Measurements from ENCODE around the gene TPST2.

Gene TPST2

DNA sequence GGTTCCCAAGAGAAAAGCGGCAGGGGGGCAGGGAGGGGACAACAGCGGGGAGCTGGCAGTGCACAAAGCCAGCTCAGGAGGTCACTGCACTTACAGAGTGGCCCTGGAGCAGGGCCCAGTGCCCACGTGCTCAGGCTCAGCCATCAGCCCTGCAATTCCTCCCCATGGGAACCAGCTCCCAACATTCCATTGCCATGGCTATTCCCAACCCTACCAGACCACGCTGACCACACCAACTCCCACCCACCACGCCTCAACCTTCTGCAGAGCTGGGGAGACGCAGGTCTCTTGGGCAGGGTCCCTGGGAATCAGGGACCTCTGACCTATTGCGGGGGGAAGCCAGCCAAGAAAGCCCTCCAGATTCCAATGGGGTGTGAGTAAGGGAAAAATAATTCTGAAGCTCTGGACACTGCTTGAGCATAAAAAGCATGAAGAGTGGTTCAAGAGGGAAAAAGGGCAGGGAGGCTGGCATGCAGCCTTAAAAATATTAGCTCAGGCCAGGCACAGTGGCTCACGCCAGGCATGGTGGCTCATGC lies 39.4 kb downstream of the TPST2 start:
- Histone ChIP-seq H3K4me2 (ENCODE audit: low read length) (peak overlapping the region; percentile 44), H3K4me1 (ENCODE audit: control insufficient read depth, insufficient read depth, low read length) (peaks cover 40% of the 10 kb centered on the region), H3K27me3 (ENCODE audit: control insufficient read depth, insufficient read depth, low read length) (no peaks in the 10 kb centered on the region), H3K36me3 (ENCODE audit: insufficient read depth, low read length) (peaks cover 3% of the 10 kb centered on the region), H3K4me3 (ENCODE audit: low read length) (peak overlapping the region; percentile 13), H3K9ac (ENCODE audit: low read depth, low read length) (peak overlapping the region; percentile 66), H3K9me3 (replicated peaks; ENCODE audit: low read length) (no peaks in the 10 kb centered on the region)

DNA sequence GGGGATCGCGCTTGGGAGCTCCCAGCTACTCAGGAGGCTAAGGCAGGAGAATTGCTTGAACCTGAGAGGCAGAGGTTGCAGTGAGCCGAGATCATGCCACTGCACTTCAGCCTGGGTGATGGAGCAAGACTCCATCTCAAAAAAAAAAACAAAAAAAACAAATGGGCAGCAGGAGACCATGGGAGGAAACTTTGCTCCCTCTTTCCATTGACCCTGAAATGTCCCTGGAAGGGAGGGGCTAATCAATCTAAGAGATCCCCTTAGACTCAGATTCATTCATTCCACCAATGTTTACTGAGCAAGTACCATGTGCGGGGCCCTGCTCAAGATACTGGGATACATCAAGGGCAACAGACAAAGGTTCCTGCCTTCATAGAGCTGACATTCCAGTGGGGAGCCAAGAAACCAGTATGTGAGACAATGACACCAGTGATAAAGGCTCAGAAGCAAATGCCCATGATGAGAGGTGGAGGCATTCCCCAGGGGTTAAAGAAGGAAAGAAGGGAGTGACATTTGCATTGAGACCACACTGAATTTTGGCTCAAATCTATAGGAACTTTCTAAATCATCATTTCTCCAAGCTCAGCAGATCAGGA lies 39.9 kb downstream of the TPST2 start:
- H3K4me2 ChIP-seq (ENCODE audit: low read length): peak overlapping the region; percentile 44
- H3K4me3 ChIP-seq (ENCODE audit: low read length): peak overlapping the region; percentile 13
- H3K9me3 ChIP-seq (replicated peaks; ENCODE audit: low read length): no peaks in the 10 kb centered on the region
- H3K36me3 ChIP-seq (ENCODE audit: insufficient read depth, low read length): peaks cover 3% of the 10 kb centered on the region
- H3K27me3 ChIP-seq (ENCODE audit: control insufficient read depth, insufficient read depth, low read length): no peaks in the 10 kb centered on the region
- peak overlapping the region; percentile 46 for H3K9ac ChIP-seq (ENCODE audit: low read depth, low read length)
- H3K4me1 ChIP-seq (ENCODE audit: control insufficient read depth, insufficient read depth, low read length): peaks cover 40% of the 10 kb centered on the region

DNA sequence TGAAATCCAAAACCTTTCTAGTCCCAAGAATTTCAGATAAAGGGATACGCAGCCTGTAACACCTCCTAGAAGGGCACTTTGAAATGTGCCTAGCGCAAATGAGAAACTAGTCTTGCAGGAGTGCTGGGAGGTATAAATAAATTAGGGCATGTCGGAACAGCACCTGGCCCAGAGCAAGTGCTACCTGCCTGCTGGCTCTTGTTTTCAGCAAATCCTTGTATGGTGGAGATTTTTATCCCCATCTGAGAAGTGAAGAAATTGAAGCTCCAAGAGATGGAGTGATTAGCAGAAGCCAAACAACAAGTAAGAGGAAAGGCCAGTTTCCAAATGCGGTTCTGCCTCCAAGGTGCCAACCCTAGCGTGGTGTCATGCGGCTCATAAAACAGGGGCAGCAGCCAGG lies 40.9 kb downstream of the TPST2 start:
- H3K9ac ChIP-seq (ENCODE audit: low read depth, low read length): no peak overlapping the region
- H3K4me3 ChIP-seq (ENCODE audit: low read length): no peak overlapping the region
- peaks cover 37% of the 10 kb centered on the region for H3K4me1 ChIP-seq (ENCODE audit: control insufficient read depth, insufficient read depth, low read length)
- no peak overlapping the region for H3K4me2 ChIP-seq (ENCODE audit: low read length)
- no peaks in the 10 kb centered on the region for H3K9me3 ChIP-seq (replicated peaks; ENCODE audit: low read length)
- no peaks in the 10 kb centered on the region for H3K27me3 ChIP-seq (ENCODE audit: control insufficient read depth, insufficient read depth, low read length)
- H3K36me3 ChIP-seq (ENCODE audit: insufficient read depth, low read length): peaks cover 3% of the 10 kb centered on the region

DNA sequence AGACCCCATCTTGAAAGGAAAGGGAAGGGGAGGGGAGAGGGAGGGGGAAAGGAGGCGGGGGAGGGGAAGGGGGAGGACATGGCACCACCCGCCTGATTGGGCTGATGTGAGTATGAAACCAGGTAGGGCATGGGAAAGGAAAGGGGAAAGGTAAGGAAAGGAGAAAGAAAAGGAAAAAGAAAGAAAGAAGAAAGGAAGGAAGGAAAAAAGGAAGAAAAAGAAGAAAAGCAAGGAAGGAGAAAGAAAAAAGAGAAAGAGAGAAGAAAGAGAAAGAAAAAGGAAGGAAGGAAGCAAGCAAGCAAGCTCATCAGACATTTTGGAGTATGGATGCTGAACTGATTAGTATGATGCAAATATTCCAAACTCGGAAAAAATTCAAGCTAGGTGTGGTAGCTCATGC lies 41.6 kb downstream of the TPST2 start:
- H3K9ac ChIP-seq (ENCODE audit: low read depth, low read length): no peak overlapping the region
- H3K27me3 ChIP-seq (ENCODE audit: control insufficient read depth, insufficient read depth, low read length): no peaks in the 10 kb centered on the region
- no peak overlapping the region for H3K4me2 ChIP-seq (ENCODE audit: low read length)
- H3K4me3 ChIP-seq (ENCODE audit: low read length): no peak overlapping the region
- peaks cover 30% of the 10 kb centered on the region for H3K4me1 ChIP-seq (ENCODE audit: control insufficient read depth, insufficient read depth, low read length)
- peaks cover 3% of the 10 kb centered on the region for H3K36me3 ChIP-seq (ENCODE audit: insufficient read depth, low read length)
- H3K9me3 ChIP-seq (replicated peaks; ENCODE audit: low read length): no peaks in the 10 kb centered on the region

DNA sequence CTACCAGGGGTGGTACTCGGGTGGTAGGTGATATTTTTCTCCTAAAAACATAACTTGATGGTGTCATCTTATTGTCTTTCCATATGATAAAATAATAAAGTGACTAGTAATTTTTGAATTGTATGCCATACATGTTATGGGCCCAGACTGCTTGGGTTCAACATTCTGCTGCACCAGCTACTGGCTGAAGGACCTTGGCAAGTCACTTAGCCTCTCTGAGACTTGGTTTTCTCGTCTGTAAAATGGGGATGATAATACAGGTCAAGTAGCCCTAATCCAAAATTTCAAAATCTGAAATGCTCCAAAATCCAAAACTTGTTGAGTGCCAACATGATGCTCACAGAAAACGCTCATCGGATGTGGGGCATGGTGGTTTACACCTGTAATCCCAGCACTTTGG lies 42.1 kb downstream of the TPST2 start:
- Histone ChIP-seq H3K27me3 (ENCODE audit: control insufficient read depth, insufficient read depth, low read length) (no peaks in the 10 kb centered on the region), H3K9ac (ENCODE audit: low read depth, low read length) (no peak overlapping the region), H3K4me3 (ENCODE audit: low read length) (no peak overlapping the region), H3K4me2 (ENCODE audit: low read length) (no peak overlapping the region), H3K4me1 (ENCODE audit: control insufficient read depth, insufficient read depth, low read length) (peaks cover 27% of the 10 kb centered on the region), H3K9me3 (replicated peaks; ENCODE audit: low read length) (no peaks in the 10 kb centered on the region), H3K36me3 (ENCODE audit: insufficient read depth, low read length) (peaks cover 3% of the 10 kb centered on the region)

DNA sequence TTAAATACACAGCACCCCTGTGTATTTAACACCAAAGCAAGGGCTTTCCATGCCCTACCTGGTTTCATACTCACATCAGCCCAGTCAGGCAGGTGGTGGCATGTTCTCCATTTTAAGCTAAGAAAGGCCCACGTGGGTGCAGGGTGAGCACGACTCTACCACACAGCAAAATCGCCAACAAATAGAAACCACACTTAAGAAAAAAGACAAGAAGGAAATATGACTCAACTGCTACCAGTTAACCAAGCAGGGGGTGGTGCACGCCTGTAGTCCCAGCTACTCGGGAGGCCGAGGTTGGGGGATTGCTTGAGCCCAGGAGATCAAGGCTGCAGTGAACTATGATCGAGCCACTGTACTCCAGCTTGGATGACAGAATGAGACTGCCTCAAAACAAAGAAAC lies 42.5 kb downstream of the TPST2 start:
- H3K9me3 ChIP-seq (replicated peaks; ENCODE audit: low read length): no peaks in the 10 kb centered on the region
- H3K4me1 ChIP-seq (ENCODE audit: control insufficient read depth, insufficient read depth, low read length): peaks cover 22% of the 10 kb centered on the region

DNA sequence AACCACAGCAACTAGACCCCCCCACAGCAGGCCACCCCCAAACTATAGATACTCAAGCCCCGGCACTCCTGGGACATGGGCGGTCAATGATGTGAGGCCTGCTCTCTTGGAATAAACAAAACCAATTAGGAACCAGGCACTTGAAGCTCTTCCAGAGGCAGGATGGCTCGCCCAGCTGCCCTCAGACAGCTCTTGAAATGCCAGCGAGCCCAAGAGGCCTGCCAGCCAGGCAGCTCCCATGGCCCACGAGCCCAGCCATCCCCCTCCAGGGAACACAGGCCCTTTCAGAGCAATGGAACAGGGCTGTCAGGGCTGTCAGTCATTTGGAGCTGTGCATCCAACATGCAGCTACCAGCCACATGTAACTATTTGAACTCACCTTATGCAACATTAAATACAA lies 43.6 kb downstream of the TPST2 start:
- Histone ChIP-seq H3K4me1 (ENCODE audit: control insufficient read depth, insufficient read depth, low read length) (peaks cover 14% of the 10 kb centered on the region), H3K27me3 (ENCODE audit: control insufficient read depth, insufficient read depth, low read length) (no peaks in the 10 kb centered on the region), H3K4me3 (ENCODE audit: low read length) (no peak overlapping the region), H3K9me3 (replicated peaks; ENCODE audit: low read length) (no peaks in the 10 kb centered on the region), H3K4me2 (ENCODE audit: low read length) (no peak overlapping the region), H3K36me3 (ENCODE audit: insufficient read depth, low read length) (peaks cover 3% of the 10 kb centered on the region), H3K9ac (ENCODE audit: low read depth, low read length) (no peak overlapping the region)

More for the DNA sequence above, 42.5 kb downstream of the TPST2 start:
- H3K4me3 ChIP-seq (ENCODE audit: low read length): no peak overlapping the region
- H3K9ac ChIP-seq (ENCODE audit: low read depth, low read length): no peak overlapping the region
- no peak overlapping the region for H3K4me2 ChIP-seq (ENCODE audit: low read length)
- H3K36me3 ChIP-seq (ENCODE audit: insufficient read depth, low read length): peaks cover 3% of the 10 kb centered on the region
- no peaks in the 10 kb centered on the region for H3K27me3 ChIP-seq (ENCODE audit: control insufficient read depth, insufficient read depth, low read length)

DNA sequence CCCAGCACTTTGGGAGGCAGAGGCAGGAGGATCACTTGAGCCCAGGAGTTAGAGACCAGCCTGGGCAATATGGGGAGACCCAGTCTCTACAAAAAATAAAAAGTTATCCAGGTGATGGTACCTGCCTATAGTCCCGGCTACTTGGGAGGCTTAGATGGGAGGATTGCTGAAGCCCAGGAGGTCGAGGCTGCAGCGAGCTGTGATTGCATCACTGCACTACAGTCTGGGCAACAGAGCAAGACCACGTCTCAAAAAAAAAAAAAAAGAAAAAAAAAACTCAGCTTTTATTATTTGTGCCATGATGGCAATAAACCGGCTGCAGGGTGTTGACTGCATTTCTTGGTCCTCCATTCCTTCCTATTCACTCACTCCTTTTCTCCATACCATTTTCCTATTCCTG lies 44.1 kb downstream of the TPST2 start:
- H3K27me3 ChIP-seq (ENCODE audit: control insufficient read depth, insufficient read depth, low read length): no peaks in the 10 kb centered on the region
- no peaks in the 10 kb centered on the region for H3K9me3 ChIP-seq (replicated peaks; ENCODE audit: low read length)
- peaks cover 10% of the 10 kb centered on the region for H3K4me1 ChIP-seq (ENCODE audit: control insufficient read depth, insufficient read depth, low read length)
- H3K36me3 ChIP-seq (ENCODE audit: insufficient read depth, low read length): peaks cover 5% of the 10 kb centered on the region
- no peak overlapping the region for H3K4me3 ChIP-seq (ENCODE audit: low read length)
- H3K4me2 ChIP-seq (ENCODE audit: low read length): no peak overlapping the region
- no peak overlapping the region for H3K9ac ChIP-seq (ENCODE audit: low read depth, low read length)

DNA sequence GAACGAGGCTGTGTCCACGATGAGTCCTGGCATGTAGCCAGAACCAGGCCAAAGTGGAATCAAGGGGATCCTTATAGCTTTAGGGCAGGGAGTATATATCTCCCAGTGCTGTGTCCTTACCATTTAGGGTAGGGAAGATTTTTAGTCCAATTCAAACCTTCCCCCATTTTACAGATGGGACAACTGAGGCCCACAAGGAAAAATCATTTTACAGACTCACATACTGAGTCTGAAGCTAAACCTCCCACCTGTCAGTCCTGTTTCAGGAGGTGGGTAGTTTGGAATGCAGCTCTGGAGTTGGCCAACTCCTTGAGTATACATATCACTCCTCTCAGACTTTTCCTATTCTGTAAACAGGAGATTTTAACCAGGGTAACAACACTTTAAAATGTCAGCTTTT lies 44.5 kb downstream of the TPST2 start:
- Histone ChIP-seq H3K4me2 (ENCODE audit: low read length) (no peak overlapping the region), H3K9me3 (replicated peaks; ENCODE audit: low read length) (no peaks in the 10 kb centered on the region), H3K4me1 (ENCODE audit: control insufficient read depth, insufficient read depth, low read length) (peaks cover 5% of the 10 kb centered on the region), H3K4me3 (ENCODE audit: low read length) (no peak overlapping the region), H3K36me3 (ENCODE audit: insufficient read depth, low read length) (peaks cover 8% of the 10 kb centered on the region), H3K9ac (ENCODE audit: low read depth, low read length) (no peak overlapping the region), H3K27me3 (ENCODE audit: control insufficient read depth, insufficient read depth, low read length) (no peaks in the 10 kb centered on the region)

DNA sequence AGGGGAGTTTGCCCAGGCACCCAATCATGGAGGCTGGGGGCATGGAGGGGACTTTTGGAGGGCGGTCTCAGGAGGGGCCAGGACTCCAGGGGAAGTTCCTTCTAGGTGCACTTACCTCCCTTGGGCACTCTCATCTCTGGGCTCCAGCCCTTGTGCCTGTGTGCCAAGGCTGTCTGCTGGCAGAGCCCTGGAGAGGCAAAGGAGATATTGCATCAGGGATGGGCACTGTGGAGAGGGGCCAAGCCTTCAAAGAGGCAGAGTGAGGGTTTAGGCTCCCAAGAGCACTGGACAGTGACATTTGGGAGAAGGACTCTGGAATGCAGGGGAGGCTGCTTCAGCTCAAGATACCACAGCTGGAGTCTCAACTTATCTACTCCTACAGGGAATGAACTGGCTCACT lies 45.4 kb downstream of the TPST2 start:
- no peak overlapping the region for H3K4me3 ChIP-seq (ENCODE audit: low read length)
- no peaks in the 10 kb centered on the region for H3K9me3 ChIP-seq (replicated peaks; ENCODE audit: low read length)
- no peaks in the 10 kb centered on the region for H3K4me1 ChIP-seq (ENCODE audit: control insufficient read depth, insufficient read depth, low read length)
- H3K27me3 ChIP-seq (ENCODE audit: control insufficient read depth, insufficient read depth, low read length): no peaks in the 10 kb centered on the region
- no peak overlapping the region for H3K4me2 ChIP-seq (ENCODE audit: low read length)
- H3K36me3 ChIP-seq (ENCODE audit: insufficient read depth, low read length): peaks cover 8% of the 10 kb centered on the region
- H3K9ac ChIP-seq (ENCODE audit: low read depth, low read length): no peak overlapping the region

DNA sequence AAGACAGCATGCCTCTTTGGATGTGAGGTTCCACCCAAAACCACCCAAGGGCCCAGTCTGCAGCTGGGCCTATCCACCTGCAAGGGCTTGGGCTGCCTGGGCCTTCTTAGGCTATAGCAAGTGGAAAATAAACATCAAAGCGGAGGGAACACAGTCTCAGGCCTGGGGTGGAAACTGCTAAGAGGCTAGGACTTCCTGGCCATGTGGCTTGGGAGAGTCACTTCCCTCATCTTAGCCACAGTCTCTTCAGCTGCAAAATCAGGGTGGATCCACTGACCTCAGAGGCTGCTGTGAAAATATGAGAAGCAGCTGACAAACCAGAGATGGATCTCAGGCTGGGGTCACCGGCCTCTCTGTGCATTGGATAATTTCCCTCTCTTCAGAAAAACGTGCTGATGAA lies 47.1 kb downstream of the TPST2 start:
- Histone ChIP-seq H3K4me2 (ENCODE audit: low read length) (no peak overlapping the region), H3K27me3 (ENCODE audit: control insufficient read depth, insufficient read depth, low read length) (no peaks in the 10 kb centered on the region), H3K9ac (ENCODE audit: low read depth, low read length) (no peak overlapping the region), H3K4me3 (ENCODE audit: low read length) (no peak overlapping the region), H3K9me3 (replicated peaks; ENCODE audit: low read length) (no peaks in the 10 kb centered on the region), H3K36me3 (ENCODE audit: insufficient read depth, low read length) (peaks cover 8% of the 10 kb centered on the region), H3K4me1 (ENCODE audit: control insufficient read depth, insufficient read depth, low read length) (no peaks in the 10 kb centered on the region)

DNA sequence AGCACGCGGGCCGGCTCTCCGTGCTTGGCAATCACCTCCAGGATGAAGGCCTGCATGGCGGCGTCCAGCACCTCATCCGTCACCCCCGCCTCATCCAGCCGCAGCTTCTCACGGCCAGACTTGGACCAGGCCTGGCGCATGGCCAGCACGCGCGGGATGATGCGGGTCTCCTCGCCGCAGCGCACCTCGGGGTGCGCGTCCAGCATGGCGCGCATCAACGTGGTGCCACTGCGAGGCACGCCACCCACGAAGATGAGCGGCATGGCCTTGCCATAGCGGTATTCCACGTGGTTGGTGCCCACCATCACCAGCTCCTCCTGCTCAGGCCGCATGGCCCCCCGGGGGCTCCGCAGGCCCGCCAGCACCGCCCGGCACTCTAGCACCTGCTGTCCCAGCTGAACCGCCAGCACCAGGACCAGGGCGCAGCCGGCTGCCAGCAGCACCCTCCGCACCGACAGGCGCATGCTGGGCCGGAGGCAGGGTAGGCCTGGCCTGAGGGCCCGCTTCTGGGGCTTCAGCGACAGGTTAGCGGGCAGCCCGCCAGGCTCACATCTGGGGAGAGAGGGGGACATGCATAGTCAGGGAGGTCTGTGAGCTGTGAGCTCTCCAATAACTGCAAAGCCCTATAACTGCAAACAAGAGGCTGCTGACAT lies 48.6 kb downstream of the TPST2 start:
- H3K4me2 ChIP-seq (ENCODE audit: low read length): no peak overlapping the region
- no peak overlapping the region for H3K9ac ChIP-seq (ENCODE audit: low read depth, low read length)
- H3K4me3 ChIP-seq (ENCODE audit: low read length): no peak overlapping the region
- peaks cover 5% of the 10 kb centered on the region for H3K36me3 ChIP-seq (ENCODE audit: insufficient read depth, low read length)
- no peaks in the 10 kb centered on the region for H3K27me3 ChIP-seq (ENCODE audit: control insufficient read depth, insufficient read depth, low read length)
- H3K9me3 ChIP-seq (replicated peaks; ENCODE audit: low read length): no peaks in the 10 kb centered on the region
- H3K4me1 ChIP-seq (ENCODE audit: control insufficient read depth, insufficient read depth, low read length): no peaks in the 10 kb centered on the region
